ENCODE results near the gene KIF5B.
"Not testable (repeated sequence)": the region's sequence is repeated elsewhere in the genome, so short reads cannot be mapped to it uniquely, and the experiment has no call there.

The KIF5B gene

GRCh38 chr10:32056136-32057035 lies at the start of gene KIF5B:
KIF5B (minus strand) TSS chr10:32056425; CDS start chr10:32055973, 452 bp downstream.
- DNase-seq (ENCODE audit: low read depth in 2 of 2) = peak; percentile 86 to 87

DNA sequence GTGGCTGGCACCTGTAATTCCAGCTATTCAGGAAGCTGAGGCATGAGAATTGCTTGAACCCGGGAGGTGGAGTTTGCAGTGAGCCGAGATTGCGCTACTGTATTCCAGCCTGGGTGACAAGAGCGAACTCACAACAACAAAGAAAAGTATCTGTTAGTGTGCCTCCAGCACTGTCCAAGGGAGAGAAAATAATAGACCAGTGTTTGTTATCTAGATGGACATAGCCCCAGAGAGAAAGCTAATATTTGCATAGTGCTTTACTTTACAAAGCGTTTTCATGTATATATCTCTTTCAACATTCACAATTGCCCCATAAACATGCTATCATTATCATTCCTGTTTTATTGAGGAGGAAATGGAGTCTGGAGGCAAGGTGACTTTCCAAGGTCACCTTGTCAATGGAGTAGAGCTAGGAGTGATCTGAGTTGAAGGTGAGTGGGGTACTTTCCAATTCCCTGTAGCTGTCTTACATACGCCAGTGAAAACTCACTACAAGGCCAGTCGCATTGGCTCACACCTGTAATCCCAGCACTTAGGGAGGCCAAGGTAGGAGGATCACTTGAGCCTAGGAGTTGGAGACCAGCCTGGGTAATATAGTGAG lies 49.7 kb upstream of the KIF5B start:
- DNase-seq (ENCODE audit: low read depth in 2 of 2) = no peak

- DNase-seq (ENCODE audit: low read depth in 2 of 2) = no peak
Measured at GRCh38 chr10:32104622-32105509, 48.6 kb upstream of the KIF5B start.

DNA sequence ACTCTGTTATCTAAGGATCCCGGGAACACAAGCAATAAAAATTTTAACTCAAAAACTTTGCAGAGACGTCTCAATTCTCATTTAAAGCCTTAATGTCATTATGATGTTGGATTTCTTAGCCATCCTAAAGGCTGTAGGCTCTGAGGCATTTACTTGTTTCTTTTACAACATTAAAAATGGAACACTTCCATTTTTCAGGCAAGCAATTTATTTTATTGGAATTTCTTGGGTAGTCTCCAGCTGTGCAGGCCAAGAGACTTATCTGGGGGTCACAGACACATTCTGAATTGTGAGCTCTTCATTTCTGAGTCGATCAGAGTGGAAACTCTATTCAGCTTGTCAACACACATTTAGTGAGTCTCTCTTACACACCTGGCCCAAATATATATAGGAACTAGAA lies 48.0 kb upstream of the KIF5B start:
- DNase-seq (ENCODE audit: low read depth in 2 of 2) = no peak

GRCh38 chr10:32103721-32104120 lies 47.5 kb upstream of the KIF5B start:
- DNase-seq (ENCODE audit: low read depth in 2 of 2) = no peak

GRCh38 chr10:32098566-32099259 lies 42.5 kb upstream of the KIF5B start:
- not testable (repeated sequence) for DNase-seq (ENCODE audit: low read depth in 2 of 2)

DNA sequence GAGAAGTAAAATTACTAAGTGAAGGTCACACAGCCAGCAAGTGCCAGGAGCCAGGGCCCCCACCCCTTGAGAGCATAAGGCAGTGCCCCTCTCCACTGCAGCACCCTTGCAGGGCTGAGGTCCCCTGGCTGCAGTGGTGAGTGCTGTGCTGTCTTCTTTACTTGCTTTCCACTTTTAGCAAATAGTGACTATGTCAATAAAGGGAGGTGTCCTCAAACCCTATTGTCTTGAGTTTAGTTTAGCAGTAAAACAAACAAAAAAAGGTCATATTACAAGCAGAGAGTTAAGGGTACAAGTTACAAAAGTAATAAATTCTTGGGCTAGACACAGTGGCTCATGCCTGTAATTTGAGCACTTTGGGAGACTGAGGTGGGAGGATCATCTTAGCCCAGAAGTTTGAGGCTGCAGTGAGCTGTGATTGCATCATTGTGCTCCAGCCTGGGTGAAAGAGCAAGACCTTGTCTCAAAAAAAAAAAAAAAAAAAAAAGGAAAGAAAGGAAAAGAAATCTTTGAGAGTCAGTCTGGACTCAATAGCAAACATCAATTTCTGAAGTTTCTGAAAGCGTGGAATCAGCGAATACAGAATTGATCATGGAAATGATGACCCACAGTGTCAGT lies 39.0 kb upstream of the KIF5B start:
- no peak for DNase-seq (ENCODE audit: low read depth in 2 of 2)

- no peak for DNase-seq (ENCODE audit: low read depth in 2 of 2)
Measured at GRCh38 chr10:32093650-32094049, 37.4 kb upstream of the KIF5B start.

DNA sequence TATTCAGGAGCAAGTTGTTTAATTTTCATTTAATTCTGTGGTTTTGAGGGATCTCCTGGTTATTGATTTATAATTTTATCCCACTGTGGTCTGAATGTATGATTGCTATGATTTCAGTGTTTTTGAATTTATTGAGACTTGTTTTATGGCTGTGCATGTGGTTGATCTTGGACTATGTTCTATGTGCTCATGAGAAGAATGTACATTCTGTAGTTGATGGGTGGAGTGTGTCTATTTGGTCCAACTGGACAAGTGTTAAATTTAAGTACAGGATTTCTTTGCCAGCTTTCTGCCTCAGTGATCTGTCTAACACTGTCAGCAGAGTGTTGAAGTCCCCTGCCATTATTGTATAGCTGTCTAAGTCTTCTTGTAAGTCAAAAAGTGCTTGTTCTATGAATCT lies 34.8 kb upstream of the KIF5B start:
- DNase-seq (ENCODE audit: low read depth in 2 of 2) = no peak

DNA sequence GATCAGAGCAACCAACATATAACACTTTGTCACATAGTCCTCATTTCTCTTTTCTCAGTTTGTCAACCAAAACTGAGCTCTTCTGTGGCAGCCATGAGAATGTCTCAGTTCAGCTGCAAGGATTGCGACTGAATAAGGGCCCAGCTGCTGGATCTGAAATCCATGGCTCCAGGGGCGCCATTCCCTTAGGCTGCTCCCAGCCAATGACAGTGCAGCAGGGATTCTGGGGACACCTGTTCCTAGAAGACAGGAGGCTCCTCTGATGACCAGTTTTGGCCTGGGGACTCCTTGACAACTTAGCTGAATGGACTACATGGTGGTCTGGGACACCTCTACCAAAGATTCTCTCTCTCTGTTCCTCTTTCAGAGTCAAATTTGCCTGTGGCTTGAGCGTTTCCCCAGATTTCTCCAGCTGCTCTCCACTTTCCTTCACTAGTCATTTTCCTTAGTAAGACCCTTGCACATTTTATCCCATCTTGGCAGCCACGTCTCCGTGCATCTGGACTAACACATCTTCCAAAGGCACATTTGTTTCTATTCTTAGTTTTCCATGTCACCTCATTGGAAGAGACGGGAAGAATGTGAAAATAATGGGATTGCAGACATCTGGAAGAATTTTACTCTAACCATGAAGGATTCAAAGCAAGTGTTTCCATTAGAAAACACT lies 28.1 kb upstream of the KIF5B start:
- no peak for DNase-seq (ENCODE audit: low read depth in 2 of 2)

- no peak for DNase-seq (ENCODE audit: low read depth in 2 of 2)
Measured at GRCh38 chr10:32077896-32078485, 21.8 kb upstream of the KIF5B start.

GRCh38 chr10:32073659-32074058 lies 17.4 kb upstream of the KIF5B start:
- no peak for DNase-seq (ENCODE audit: low read depth in 2 of 2)

GRCh38 chr10:32073128-32073527 lies 16.9 kb upstream of the KIF5B start:
- DNase-seq (ENCODE audit: low read depth in 2 of 2) = no peak

DNA sequence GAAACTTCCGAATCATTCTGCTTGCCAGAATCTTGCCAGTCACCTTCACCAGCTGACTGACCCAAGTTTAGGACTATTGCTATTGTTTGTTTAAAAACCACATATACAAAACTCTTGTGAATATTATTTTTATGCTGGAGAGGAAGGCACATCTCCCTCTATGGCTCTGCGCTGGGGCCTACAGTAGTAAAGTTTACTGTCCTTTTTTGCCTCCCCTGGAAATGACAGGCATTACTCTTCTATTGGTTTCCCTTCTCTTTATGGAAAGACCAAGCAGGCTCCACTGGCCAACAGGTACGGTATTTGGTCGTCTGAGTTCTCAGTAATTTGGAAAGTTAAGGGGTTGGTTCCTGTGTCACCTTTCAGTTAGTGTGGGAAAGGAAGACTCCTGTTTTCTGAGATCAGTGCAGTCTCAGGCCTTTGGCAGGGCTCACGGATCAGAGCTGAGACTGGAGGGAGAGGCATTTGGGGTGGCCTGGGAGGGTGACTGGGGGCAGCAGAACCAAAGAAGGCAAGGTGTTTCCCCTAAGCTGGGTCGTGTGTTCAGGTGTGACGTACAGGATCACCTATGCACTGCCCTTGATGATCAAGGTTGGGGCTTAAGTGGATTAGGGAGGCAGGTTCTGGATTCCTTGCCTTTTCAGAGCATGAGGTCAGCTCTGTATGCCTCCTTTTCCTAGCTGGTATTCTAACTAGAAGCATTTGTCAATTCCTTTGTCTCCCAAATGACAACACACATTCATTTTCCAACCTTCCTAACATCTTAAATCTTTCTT lies 16.0 kb upstream of the KIF5B start:
- no peak for DNase-seq (ENCODE audit: low read depth in 2 of 2)

- DNase-seq (ENCODE audit: low read depth in 2 of 2) = no peak
Measured at GRCh38 chr10:32070645-32071044, 14.4 kb upstream of the KIF5B start.

- no peak for DNase-seq (ENCODE audit: low read depth in 2 of 2)
Measured at GRCh38 chr10:32068569-32068968, 12.3 kb upstream of the KIF5B start.

GRCh38 chr10:32067931-32068330 lies 11.7 kb upstream of the KIF5B start:
- DNase-seq (ENCODE audit: low read depth in 2 of 2) = not testable (repeated sequence)

- DNase-seq (ENCODE audit: low read depth in 2 of 2) = no peak
Measured at GRCh38 chr10:32065856-32066255, 9.6 kb upstream of the KIF5B start.

DNA sequence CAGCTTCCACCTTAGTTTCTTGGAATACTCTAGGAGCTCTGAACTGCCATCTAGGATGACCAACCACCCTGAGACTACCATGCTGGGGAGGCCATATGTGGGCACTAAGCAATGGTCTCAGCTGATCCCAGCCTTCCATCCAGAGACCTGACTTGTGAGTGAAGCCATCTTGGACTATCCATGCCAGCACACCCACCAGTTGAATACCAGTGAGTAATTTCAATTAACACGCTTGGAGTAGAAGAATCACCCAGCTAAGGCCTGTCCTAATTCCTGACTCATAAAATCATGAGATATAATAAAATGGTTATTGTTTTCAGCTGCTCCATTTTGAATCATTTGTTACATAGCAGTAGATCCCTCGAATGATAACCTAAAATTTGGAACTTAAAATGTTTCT lies 5.2 kb upstream of the KIF5B start:
- no peak for DNase-seq (ENCODE audit: low read depth in 2 of 2)
